Upper lobe of left lung (tissue), 4 donors: ENCODE measurements around the gene GARS1.

Source experiments
- POLR2A ChIP-seq, 4 donors: fragments of 450-650 bp; IDR thresholded peaks; one replicate each; pipeline ENCODE4 v1.5.1; 2016 to 2017; ENCODE audit warnings: antibody characterized with exemption in 4 of 4, mild to moderate bottlenecking in 2 of 4
- POLR2AphosphoS5 ChIP-seq, 2 donors: sonication (generic); formaldehyde crosslinking; IDR thresholded peaks; one replicate each; pipeline ENCODE4 v1.5.1; 2017; ENCODE audit warnings: antibody characterized with exemption in 2 of 2
- TF ChIP-seq, protein P1 (sequence below), 6 experiments: fragments of 450-650 bp in 4 of 6; fragments of 200-600 bp in 2 of 6; sonication (generic) in 2 of 6; IDR thresholded peaks; one replicate each; pipeline ENCODE4 v1.5.1; 2016 to 2019; ENCODE audit warnings: antibody characterized with exemption in 6 of 6

DNA sequence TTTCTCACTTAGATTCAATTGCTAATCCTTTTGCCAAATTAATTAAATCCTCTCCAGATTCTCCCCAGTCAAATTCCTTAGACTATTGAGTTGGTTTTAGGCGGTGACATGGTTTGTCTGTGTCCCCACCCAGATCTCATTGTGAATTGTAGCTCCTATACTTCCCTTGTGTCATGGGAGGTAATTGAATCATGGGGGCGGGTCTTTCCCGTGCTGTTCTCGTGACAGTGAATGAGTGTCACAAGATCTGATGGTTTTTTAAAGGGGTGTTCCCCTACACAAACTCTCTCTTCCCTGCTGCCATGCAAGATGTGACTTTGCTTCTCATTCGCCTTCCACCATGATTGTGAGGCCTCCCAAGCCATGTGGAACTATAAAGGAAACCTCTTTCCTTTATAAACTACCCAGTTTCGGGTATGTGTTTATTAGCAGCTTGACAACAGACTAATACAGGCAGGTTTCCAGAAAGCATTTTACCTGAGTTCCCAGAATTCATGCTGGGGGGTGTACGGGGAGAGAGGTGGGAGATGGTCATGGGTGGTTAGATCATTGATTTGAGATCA is 44.7 kb upstream of the GARS1 start:
- TF ChIP-seq, protein P1, sequence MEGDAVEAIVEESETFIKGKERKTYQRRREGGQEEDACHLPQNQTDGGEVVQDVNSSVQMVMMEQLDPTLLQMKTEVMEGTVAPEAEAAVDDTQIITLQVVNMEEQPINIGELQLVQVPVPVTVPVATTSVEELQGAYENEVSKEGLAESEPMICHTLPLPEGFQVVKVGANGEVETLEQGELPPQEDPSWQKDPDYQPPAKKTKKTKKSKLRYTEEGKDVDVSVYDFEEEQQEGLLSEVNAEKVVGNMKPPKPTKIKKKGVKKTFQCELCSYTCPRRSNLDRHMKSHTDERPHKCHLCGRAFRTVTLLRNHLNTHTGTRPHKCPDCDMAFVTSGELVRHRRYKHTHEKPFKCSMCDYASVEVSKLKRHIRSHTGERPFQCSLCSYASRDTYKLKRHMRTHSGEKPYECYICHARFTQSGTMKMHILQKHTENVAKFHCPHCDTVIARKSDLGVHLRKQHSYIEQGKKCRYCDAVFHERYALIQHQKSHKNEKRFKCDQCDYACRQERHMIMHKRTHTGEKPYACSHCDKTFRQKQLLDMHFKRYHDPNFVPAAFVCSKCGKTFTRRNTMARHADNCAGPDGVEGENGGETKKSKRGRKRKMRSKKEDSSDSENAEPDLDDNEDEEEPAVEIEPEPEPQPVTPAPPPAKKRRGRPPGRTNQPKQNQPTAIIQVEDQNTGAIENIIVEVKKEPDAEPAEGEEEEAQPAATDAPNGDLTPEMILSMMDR (IDR thresholded peaks at IDR 0.05), result no peak
- peak in 1 of 4 donors; percentile 50 for TF ChIP-seq POLR2A (IDR thresholded peaks at IDR 0.05)
- TF ChIP-seq POLR2AphosphoS5 (IDR thresholded peaks at IDR 0.05), result peak in 1 of 2 donors; percentile 62
